GM23338 (cell line): ENCODE data around the gene KRT25.

Experiments
- ETS1 ChIP-seq: IDR thresholded peaks from 2 replicates; pipeline ENCODE4 v1.6.1; 2016; ENCODE audit warnings: antibody characterized with exemption
- EZH2 ChIP-seq: fragments of 200-600 bp; sonication (generic); IDR thresholded peaks from one replicate; pipeline ENCODE4 v1.8.0; 2017; ENCODE audit warnings: antibody characterized with exemption, mild to moderate bottlenecking, low read depth; ENCODE audit not compliant: unreplicated experiment
- EZH2phosphoT487 ChIP-seq: fragments of 200-600 bp; sonication (generic); IDR thresholded peaks from one replicate; pipeline ENCODE4 v1.8.1; 2018; ENCODE audit warnings: antibody characterized with exemption; ENCODE audit not compliant: unreplicated experiment
- JUNB ChIP-seq: IDR thresholded peaks from one replicate; pipeline ENCODE4 v1.6.1; 2016; ENCODE audit warnings: antibody characterized with exemption; ENCODE audit not compliant: unreplicated experiment
- POLR2AphosphoS5 ChIP-seq: IDR thresholded peaks from 2 replicates; pipeline ENCODE4 v1.6.1; 2016; ENCODE audit warnings: antibody characterized with exemption, low read depth
- STAT1 ChIP-seq: IDR thresholded peaks from one replicate; pipeline ENCODE4 v1.6.1; 2016; ENCODE audit warnings: antibody characterized with exemption; ENCODE audit not compliant: unreplicated experiment
- TF ChIP-seq, protein P1 (sequence below), 2 experiments: fragments of 200-600 bp in 1 of 2; sonication (generic) in 1 of 2; conservative IDR thresholded peaks; 2 replicates each; pipeline versions ENCODE4 v1.5.1 to v1.6.1; 2016 to 2017; ENCODE audit warnings: antibody characterized with exemption in 2 of 2, low read depth in 2 of 2, mild to moderate bottlenecking in 2 of 2, moderate library complexity in 1 of 2

GRCh38 chr17:40703652-40704051, 51.5 kb downstream of the KRT25 start, which contains the start of gene KRT24:
- TF ChIP-seq POLR2AphosphoS5 (no peak), EZH2phosphoT487 (no peak), EZH2 (no peak), STAT1 (no peak), JUNB (no peak), ETS1 (no peak)
- TF ChIP-seq, protein P1, sequence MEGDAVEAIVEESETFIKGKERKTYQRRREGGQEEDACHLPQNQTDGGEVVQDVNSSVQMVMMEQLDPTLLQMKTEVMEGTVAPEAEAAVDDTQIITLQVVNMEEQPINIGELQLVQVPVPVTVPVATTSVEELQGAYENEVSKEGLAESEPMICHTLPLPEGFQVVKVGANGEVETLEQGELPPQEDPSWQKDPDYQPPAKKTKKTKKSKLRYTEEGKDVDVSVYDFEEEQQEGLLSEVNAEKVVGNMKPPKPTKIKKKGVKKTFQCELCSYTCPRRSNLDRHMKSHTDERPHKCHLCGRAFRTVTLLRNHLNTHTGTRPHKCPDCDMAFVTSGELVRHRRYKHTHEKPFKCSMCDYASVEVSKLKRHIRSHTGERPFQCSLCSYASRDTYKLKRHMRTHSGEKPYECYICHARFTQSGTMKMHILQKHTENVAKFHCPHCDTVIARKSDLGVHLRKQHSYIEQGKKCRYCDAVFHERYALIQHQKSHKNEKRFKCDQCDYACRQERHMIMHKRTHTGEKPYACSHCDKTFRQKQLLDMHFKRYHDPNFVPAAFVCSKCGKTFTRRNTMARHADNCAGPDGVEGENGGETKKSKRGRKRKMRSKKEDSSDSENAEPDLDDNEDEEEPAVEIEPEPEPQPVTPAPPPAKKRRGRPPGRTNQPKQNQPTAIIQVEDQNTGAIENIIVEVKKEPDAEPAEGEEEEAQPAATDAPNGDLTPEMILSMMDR (conservative IDR thresholded peaks at IDR 0.05; ENCODE audit: low read depth in 2 of 2) = no peak
